ENCODE measurements around the gene C4orf36. TPM values are rescaled to one million over a fixed set of nuclear protein-coding genes. Genes with fewer than 3 reads are reported as not detected.

The C4orf36 gene
- total RNA-seq, 1 donor from 2014 or later, result 1.1 TPM

DNA sequence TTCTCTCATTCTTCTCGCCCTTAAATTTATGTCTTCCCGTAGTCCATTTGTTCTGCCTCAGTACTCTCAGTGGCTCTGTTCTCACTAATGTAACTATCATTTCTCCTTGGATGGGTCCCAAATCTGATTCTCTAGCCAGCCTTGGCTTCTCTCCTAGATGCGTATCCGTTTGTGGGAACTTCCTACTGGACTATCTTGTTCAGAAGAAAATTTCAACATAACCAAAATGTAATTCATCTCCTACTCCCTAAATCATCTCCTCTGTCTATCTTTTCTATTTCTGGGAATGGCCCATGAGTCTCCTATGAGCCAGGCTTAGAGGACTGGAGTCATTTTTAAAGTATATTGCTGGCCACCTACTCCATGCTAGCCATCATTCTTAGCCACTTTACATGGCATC is 4.4 kb upstream of the C4orf36 start:
- H3K4me3 ChIP-seq (ENCODE audit: low read depth, low read length), result no peak overlapping the region
- TF ChIP-seq, protein P1, sequence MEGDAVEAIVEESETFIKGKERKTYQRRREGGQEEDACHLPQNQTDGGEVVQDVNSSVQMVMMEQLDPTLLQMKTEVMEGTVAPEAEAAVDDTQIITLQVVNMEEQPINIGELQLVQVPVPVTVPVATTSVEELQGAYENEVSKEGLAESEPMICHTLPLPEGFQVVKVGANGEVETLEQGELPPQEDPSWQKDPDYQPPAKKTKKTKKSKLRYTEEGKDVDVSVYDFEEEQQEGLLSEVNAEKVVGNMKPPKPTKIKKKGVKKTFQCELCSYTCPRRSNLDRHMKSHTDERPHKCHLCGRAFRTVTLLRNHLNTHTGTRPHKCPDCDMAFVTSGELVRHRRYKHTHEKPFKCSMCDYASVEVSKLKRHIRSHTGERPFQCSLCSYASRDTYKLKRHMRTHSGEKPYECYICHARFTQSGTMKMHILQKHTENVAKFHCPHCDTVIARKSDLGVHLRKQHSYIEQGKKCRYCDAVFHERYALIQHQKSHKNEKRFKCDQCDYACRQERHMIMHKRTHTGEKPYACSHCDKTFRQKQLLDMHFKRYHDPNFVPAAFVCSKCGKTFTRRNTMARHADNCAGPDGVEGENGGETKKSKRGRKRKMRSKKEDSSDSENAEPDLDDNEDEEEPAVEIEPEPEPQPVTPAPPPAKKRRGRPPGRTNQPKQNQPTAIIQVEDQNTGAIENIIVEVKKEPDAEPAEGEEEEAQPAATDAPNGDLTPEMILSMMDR (conservative IDR thresholded peaks at IDR 0.05; ENCODE audit: low read depth, low read length), result no peak
- DNase-seq (ENCODE audit: low read depth), result no peak

DNA sequence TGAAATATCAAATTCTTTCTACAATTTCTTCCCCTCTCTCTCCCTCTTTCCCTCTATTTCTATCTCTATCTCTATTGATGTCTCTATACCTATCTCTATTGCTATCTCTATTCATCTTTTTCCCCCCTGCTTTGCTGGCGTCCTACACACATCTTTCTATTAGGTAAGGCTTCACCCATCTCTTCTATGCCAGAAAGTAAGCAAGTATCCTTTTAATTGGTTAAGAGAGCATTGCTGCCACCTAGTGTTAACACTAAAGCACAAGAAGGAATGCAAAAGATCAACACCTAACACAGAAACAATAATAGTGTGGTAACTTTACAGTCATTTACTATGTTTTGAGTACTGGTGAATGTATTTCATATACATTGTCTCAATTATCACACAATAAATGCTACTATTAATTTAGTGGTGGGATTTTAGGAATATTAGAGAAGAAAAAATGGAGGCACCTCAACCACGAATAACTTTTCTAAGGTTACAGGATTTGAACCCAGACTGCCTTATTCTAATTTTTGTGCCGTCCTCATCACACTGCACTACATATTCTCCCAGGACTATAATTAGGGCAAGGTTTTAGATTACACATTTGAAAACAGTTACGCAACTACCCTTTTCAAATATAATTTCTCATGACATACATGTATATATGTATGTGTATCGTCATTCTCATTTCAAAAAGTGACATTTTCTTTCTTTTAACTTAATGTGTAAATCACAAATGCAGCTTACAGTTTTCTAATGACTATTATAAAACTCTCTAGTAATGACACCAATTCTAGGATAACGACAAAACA is 3.7 kb upstream of the C4orf36 start:
- peak; percentile 44 for DNase-seq (ENCODE audit: low read depth)
- H3K4me3 ChIP-seq (ENCODE audit: low read depth, low read length), result no peak overlapping the region
- TF ChIP-seq, protein P1 (conservative IDR thresholded peaks at IDR 0.05; ENCODE audit: low read depth, low read length), result peak; percentile 73

DNA sequence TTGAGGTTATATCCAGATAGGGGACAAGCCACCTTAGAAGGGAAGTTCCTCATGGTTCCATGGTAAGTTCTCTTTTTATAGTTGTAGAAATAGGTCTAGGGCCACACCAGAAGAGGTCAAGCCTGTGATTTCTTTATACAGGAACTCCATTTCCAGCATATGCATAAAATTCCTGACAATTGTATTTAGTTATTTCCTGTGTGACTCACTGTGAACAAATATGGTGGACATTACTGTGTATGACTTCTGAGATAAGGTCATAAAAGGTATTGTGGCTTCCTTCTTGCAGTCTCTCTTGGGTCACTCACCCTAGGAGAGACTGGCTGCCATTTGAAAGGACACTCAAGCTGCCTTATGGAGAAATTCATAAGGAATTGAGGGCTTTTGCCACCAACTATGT is 2.2 kb upstream of the C4orf36 start:
- no peak overlapping the region for H3K4me3 ChIP-seq (ENCODE audit: low read depth, low read length)
- no peak for DNase-seq (ENCODE audit: low read depth)
- TF ChIP-seq, protein P1 (conservative IDR thresholded peaks at IDR 0.05; ENCODE audit: low read depth, low read length), result no peak

DNA sequence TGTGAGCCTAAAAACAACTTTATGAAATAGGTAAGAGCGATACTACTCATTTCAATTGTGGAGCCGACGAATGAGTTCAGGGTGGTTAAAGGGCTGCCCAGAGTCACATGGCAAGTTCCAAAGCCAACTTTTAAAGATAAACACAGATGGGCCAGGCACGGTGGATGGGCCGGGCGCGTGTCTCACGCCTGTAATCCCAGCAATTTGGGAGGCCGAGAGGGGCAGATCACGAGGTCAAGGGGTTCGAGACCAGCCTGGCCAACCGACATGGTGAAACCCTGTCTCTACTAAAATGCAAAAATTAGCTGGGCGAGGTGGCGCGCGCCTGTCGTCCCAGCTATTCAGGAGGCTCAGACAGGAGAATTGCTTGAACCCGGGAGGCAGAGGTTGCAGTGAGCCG is 914 bp upstream of the C4orf36 start:
- no peak for DNase-seq (ENCODE audit: low read depth)
- H3K4me3 ChIP-seq (ENCODE audit: low read depth, low read length), result peak overlapping the region; percentile 86
- TF ChIP-seq, protein P1 (conservative IDR thresholded peaks at IDR 0.05; ENCODE audit: low read depth, low read length), result no peak

DNA sequence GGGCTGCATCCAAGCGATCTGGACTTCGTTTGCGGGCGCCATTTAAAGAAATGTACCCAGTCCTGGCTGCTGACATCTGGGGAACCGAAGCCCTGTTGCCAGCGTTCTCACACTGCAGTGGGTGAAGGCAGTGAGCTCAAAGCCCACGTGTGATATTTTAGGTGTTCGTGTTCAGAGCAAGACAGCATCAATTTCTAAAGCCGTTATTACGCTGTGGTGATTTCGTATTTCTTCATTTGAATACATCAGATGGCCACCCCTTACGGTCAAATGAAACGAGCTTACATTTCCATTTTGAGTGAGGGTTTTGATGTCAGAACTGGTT is 376 bp upstream of the C4orf36 start:
- TF ChIP-seq, protein P1 (conservative IDR thresholded peaks at IDR 0.05; ENCODE audit: low read depth, low read length), result no peak
- H3K4me3 ChIP-seq (ENCODE audit: low read depth, low read length), result peak overlapping the region; percentile 86
- no peak for DNase-seq (ENCODE audit: low read depth)

DNA sequence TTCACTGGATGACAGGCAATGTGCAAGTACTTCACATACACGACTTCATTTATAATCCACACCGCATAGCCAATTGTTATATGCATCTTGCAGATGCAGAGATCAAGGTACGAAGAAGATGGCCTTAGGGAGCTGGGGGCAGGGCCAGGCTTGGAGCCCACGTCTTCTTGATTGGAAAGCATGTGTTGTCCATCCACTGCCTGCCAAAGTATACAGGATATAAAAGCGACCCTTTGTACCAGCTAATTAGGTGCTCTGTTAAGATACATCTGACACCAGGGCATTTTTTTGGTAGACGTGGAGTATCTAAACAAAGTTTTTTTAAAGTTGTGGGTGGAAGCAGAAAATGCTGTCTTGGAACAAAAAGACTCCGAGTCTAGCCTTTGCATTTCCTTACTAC is 1.4 kb downstream of the C4orf36 start:
- H3K4me3 ChIP-seq (ENCODE audit: low read depth, low read length), result no peak overlapping the region
- no peak for DNase-seq (ENCODE audit: low read depth)
- TF ChIP-seq, protein P1 (conservative IDR thresholded peaks at IDR 0.05; ENCODE audit: low read depth, low read length), result no peak

DNA sequence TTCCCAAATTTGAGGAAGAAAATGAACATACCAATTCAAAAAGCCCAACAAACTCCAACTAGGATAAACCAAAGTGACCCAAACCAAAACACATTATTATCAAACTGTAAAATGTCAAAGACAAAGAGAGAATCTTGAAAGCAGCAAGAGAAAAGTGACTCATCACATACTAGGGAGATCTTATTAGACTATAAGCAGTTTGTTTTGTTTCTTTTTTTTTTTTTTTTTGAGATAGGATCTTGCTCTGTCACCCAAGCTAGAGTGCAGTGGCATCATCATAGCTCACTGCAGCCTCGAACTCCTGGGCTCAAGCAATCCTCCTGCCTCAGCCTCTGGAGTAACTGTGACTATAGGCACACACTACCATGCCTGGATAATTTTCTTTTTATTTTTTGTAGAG is 12.6 kb downstream of the C4orf36 start:
- no peak for DNase-seq (ENCODE audit: low read depth)
- no peak overlapping the region for H3K4me3 ChIP-seq (ENCODE audit: low read depth, low read length)
- TF ChIP-seq, protein P1 (conservative IDR thresholded peaks at IDR 0.05; ENCODE audit: low read depth, low read length), result no peak

All from epithelial cell of proximal tubule (primary cell).